ENCODE results near the gene GMDS.

The GMDS gene

DNA sequence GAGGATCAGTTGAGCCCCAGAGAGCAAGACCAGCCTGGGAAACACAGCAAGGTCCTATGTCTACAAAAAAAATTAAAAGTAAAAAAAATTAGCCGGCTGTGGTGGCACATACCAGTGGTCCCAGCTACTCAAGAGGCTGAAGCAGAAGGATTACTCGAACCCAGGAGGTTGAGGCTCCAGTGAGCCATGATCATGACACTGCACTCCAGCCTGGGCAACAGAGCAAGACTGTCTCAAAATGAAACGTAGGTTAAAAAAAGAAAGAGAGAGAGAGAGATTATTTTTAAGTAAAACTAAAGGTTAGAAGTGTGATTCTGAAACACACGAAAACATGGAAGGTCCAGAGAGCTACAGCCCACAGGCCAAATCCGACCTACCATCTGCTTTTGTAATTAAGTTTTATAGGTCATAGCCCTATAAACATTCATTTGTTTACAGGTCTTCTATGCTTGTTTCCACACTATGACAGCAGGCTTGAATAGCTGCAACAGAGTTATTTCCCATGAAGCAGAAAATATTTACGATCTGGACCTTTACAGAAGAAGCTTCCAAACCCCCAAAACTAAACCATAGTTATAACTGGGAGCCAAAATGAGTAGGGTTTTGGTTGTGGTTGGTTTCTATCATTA is 279.7 kb downstream of the GMDS start:
- CTCF ChIA-PET: interaction anchor here (0.9 kb wide), 1 partner anchor 138 kb away, joined by 3 read pairs; no protein-coding TSS in a partner anchor
- POLR2A ChIA-PET: no interaction called here

DNA sequence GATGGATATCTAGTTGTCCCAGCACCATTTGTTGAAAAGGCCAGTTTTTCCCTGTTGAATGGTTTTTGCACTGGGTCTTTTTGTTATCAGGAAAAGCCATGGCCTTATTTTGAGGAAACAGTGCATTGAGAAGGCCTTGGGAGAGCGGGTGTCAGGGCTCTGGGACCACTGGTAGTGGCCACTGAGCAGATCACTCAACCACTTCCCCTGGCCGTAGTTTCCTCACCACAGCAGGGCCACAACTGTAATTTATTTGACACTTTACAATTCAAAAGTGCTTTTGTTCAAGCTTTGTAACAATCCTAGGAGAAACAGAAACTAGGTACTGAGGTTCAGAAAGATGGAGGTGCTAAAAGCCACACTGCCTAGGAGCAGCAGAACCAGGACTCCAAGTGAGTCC is 281.8 kb downstream of the GMDS start:
- Histone ChIP-seq H3K27ac (ENCODE audit: insufficient read depth in 1 of 2, low read depth in 1 of 2, low read length in 2 of 2, poor library complexity in 1 of 2, severe bottlenecking in 2 of 2) (no peak overlapping the region), H3K36me3 (ENCODE audit: control insufficient read depth in 4 of 4, insufficient read depth in 4 of 4, low read length in 3 of 4) (peaks cover 0 to 3% (median 0%) of the 10 kb centered on the region in 4 experiments), H3K27me3 (replicated peaks in 2 of 5; ENCODE audit: control insufficient read depth in 4 of 5, insufficient read depth in 5 of 5, low read length in 4 of 5) (no peaks in the 10 kb centered on the region), H3K4me1 (ENCODE audit: control extremely low read depth in 1 of 4, control insufficient read depth in 4 of 4, insufficient read depth in 4 of 4, low read length in 3 of 4) (peaks cover 7 to 9% (median 7%) of the 10 kb centered on the region in 4 experiments), H3K9me3 (ENCODE audit: control extremely low read depth in 1 of 5, control insufficient read depth in 4 of 5, insufficient read depth in 2 of 5, low read depth in 1 of 5, low read length in 4 of 5) (no peaks in the 10 kb centered on the region), H3K4me3 (ENCODE audit: control insufficient read depth in 1 of 7, extremely low read depth in 1 of 7, insufficient read depth in 4 of 7, low read depth in 2 of 7, low read length in 6 of 7) (peak overlapping the region in 1 of 7 experiments; percentile 16)
- peak in 2 of 3 donors; percentile 25 to 55 for DNase-seq
- ChIA-PET POLR2A (no interaction called here), CTCF (no interaction called here)
- 38% methylated on average over 1 of the region's 2 CpGs for WGBS (ENCODE audit: insufficient coverage)

More for the DNA sequence above, 279.7 kb downstream of the GMDS start:
- Histone ChIP-seq H3K4me3 (ENCODE audit: control insufficient read depth in 1 of 7, extremely low read depth in 1 of 7, insufficient read depth in 4 of 7, low read depth in 2 of 7, low read length in 6 of 7) (no peak overlapping the region), H3K27me3 (replicated peaks in 2 of 5; ENCODE audit: control insufficient read depth in 4 of 5, insufficient read depth in 5 of 5, low read length in 4 of 5) (no peaks in the 10 kb centered on the region), H3K9me3 (ENCODE audit: control extremely low read depth in 1 of 5, control insufficient read depth in 4 of 5, insufficient read depth in 2 of 5, low read depth in 1 of 5, low read length in 4 of 5) (no peaks in the 10 kb centered on the region), H3K27ac (ENCODE audit: insufficient read depth in 1 of 2, low read depth in 1 of 2, low read length in 2 of 2, poor library complexity in 1 of 2, severe bottlenecking in 2 of 2) (no peak overlapping the region), H3K36me3 (ENCODE audit: control insufficient read depth in 4 of 4, insufficient read depth in 4 of 4, low read length in 3 of 4) (no peaks in the 10 kb centered on the region), H3K4me1 (ENCODE audit: control extremely low read depth in 1 of 4, control insufficient read depth in 4 of 4, insufficient read depth in 4 of 4, low read length in 3 of 4) (peaks cover 12 to 24% (median 18%) of the 10 kb centered on the region in 4 experiments)
- WGBS (ENCODE audit: insufficient coverage): 100% methylated on average over 2 of the region's 6 CpGs
- no peak for DNase-seq

DNA sequence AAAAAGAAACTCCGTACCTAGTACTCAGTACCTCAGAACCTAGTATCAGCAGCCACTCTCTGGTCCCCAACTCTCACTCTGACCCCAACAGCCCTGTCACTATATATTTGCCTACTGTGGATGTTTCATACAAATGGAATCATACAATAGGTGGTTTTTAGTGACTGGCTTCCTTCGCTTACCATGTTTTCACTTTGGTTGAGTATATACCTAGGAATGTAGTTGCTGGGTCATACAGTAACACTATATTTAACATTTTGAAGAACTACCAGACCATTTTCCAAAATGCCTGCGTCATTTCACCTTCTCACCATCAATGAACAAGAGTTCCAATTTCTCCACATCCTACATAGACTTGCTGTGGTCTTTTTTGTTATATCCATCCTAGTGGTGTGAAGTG is 283.2 kb downstream of the GMDS start:
- Histone ChIP-seq H3K27me3 (replicated peaks in 2 of 5; ENCODE audit: control insufficient read depth in 4 of 5, insufficient read depth in 5 of 5, low read length in 4 of 5) (no peaks in the 10 kb centered on the region), H3K4me1 (ENCODE audit: control extremely low read depth in 1 of 4, control insufficient read depth in 4 of 4, insufficient read depth in 4 of 4, low read length in 3 of 4) (peaks cover 9 to 15% (median 12%) of the 10 kb centered on the region in 4 experiments), H3K9me3 (ENCODE audit: control extremely low read depth in 1 of 5, control insufficient read depth in 4 of 5, insufficient read depth in 2 of 5, low read depth in 1 of 5, low read length in 4 of 5) (no peaks in the 10 kb centered on the region), H3K4me3 (ENCODE audit: control insufficient read depth in 1 of 7, extremely low read depth in 1 of 7, insufficient read depth in 4 of 7, low read depth in 2 of 7, low read length in 6 of 7) (no peak overlapping the region), H3K27ac (ENCODE audit: insufficient read depth in 1 of 2, low read depth in 1 of 2, low read length in 2 of 2, poor library complexity in 1 of 2, severe bottlenecking in 2 of 2) (no peak overlapping the region), H3K36me3 (ENCODE audit: control insufficient read depth in 4 of 4, insufficient read depth in 4 of 4, low read length in 3 of 4) (peaks cover 0 to 3% (median 0%) of the 10 kb centered on the region in 4 experiments)
- WGBS (ENCODE audit: insufficient coverage): no CpG with 5 or more reads among the region's 3 CpGs
- CTCF ChIA-PET: interaction anchor here (0.6 kb wide), 1 partner anchor 281 kb away, joined by 3 read pairs; no protein-coding TSS in a partner anchor
- no peak for DNase-seq
- POLR2A ChIA-PET: no interaction called here

DNA sequence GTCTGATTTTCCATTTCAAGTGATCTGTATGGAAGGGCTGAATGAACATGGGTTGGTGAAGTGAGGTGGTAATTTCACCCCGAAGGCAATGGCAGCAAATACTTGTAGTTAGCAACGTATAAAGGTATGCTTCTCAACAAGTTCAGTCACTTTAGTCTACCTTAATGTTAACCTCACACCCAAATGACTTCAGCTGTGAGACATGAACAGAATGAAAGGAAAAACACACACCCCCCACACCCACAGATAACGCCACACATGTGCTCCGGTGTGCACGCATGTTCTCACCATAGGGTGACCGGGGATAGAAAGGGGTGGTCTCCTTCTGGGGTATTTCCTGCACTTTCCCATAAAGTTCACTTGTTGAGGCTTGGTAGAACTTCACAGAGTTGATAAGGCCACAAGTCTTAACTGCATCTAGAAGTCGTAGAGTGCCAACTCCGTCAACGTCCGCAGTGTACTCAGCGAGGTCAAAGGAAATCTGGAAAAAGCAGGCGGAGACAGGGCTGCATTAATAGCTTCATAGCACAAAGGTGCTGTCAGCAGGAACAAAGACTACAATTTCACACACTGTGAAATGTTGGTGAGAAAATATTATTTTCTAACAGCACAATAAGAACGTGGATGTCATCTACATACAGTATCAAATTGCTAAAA is 284.8 kb downstream of the GMDS start:
- Histone ChIP-seq H3K4me3 (ENCODE audit: control insufficient read depth in 1 of 7, extremely low read depth in 1 of 7, insufficient read depth in 4 of 7, low read depth in 2 of 7, low read length in 6 of 7) (no peak overlapping the region), H3K27ac (ENCODE audit: insufficient read depth in 1 of 2, low read depth in 1 of 2, low read length in 2 of 2, poor library complexity in 1 of 2, severe bottlenecking in 2 of 2) (no peak overlapping the region), H3K36me3 (ENCODE audit: control insufficient read depth in 4 of 4, insufficient read depth in 4 of 4, low read length in 3 of 4) (peaks cover 0 to 3% (median 0%) of the 10 kb centered on the region in 4 experiments), H3K9me3 (ENCODE audit: control extremely low read depth in 1 of 5, control insufficient read depth in 4 of 5, insufficient read depth in 2 of 5, low read depth in 1 of 5, low read length in 4 of 5) (no peaks in the 10 kb centered on the region), H3K27me3 (replicated peaks in 2 of 5; ENCODE audit: control insufficient read depth in 4 of 5, insufficient read depth in 5 of 5, low read length in 4 of 5) (no peaks in the 10 kb centered on the region), H3K4me1 (ENCODE audit: control extremely low read depth in 1 of 4, control insufficient read depth in 4 of 4, insufficient read depth in 4 of 4, low read length in 3 of 4) (peaks cover 9 to 15% (median 12%) of the 10 kb centered on the region in 4 experiments)
- DNase-seq: no peak
- POLR2A ChIA-PET: no interaction called here
- WGBS (ENCODE audit: insufficient coverage): 95% methylated on average over 7 of the region's 13 CpGs
- CTCF ChIA-PET: no interaction called here

DNA sequence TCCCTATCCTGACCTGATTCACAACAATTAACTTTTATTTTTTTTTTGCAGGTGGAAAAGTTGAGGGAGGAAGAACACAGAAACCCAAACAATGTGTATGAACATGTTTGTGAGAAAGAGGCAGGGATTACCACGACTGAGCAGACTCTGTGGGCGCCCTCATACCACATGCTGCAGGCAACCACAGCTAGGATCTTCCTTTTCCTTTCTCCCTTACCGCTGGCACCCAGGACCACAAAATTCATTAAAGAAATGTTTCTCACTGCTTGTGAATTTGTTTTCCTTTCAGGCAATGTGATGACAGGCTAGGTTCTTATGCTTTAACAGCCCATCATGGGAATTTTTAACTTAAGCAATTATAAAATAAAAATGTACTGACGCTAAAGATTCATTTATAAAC is 287.1 kb downstream of the GMDS start:
- H3K27me3 ChIP-seq (replicated peaks in 2 of 5; ENCODE audit: control insufficient read depth in 4 of 5, insufficient read depth in 5 of 5, low read length in 4 of 5): no peaks in the 10 kb centered on the region
- H3K36me3 ChIP-seq (ENCODE audit: control insufficient read depth in 4 of 4, insufficient read depth in 4 of 4, low read length in 3 of 4): peaks cover 0 to 3% (median 0%) of the 10 kb centered on the region in 4 experiments
- ChIA-PET POLR2A (no interaction called here), CTCF (no interaction called here)
- peak in 2 of 3 donors; percentile 35 to 57 for DNase-seq
- no peak overlapping the region for H3K4me3 ChIP-seq (ENCODE audit: control insufficient read depth in 1 of 7, extremely low read depth in 1 of 7, insufficient read depth in 4 of 7, low read depth in 2 of 7, low read length in 6 of 7)
- no peak overlapping the region for H3K27ac ChIP-seq (ENCODE audit: insufficient read depth in 1 of 2, low read depth in 1 of 2, low read length in 2 of 2, poor library complexity in 1 of 2, severe bottlenecking in 2 of 2)
- WGBS (ENCODE audit: insufficient coverage): no CpG with 5 or more reads among the region's 4 CpGs
- H3K9me3 ChIP-seq (ENCODE audit: control extremely low read depth in 1 of 5, control insufficient read depth in 4 of 5, insufficient read depth in 2 of 5, low read depth in 1 of 5, low read length in 4 of 5): no peaks in the 10 kb centered on the region
- peaks cover 3 to 6% (median 5%) of the 10 kb centered on the region in 4 experiments for H3K4me1 ChIP-seq (ENCODE audit: control extremely low read depth in 1 of 4, control insufficient read depth in 4 of 4, insufficient read depth in 4 of 4, low read length in 3 of 4)

DNA sequence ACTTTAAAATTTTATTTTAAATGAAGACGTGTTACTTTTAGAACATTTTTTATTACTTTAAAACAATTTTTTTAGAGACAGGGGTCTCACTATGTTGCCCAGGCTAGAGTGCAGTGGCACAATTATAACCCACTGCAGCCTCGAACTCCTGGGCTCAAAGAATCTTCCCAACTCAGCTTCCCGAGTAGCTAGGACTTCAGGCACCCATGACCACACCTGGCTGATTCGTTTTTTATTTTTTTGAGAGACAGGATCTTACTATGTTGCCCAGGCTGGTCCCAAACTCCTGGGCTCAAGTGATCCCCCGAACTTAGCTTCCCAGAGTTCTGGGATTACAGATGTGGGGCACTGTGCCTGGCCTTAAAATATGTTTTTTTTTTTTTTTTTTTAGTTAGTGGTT is 287.7 kb downstream of the GMDS start:
- no peak overlapping the region for H3K4me3 ChIP-seq (ENCODE audit: control insufficient read depth in 1 of 7, extremely low read depth in 1 of 7, insufficient read depth in 4 of 7, low read depth in 2 of 7, low read length in 6 of 7)
- ChIA-PET POLR2A (no interaction called here), CTCF (no interaction called here)
- no peaks in the 10 kb centered on the region for H3K9me3 ChIP-seq (ENCODE audit: control extremely low read depth in 1 of 5, control insufficient read depth in 4 of 5, insufficient read depth in 2 of 5, low read depth in 1 of 5, low read length in 4 of 5)
- no peaks in the 10 kb centered on the region for H3K27me3 ChIP-seq (replicated peaks in 2 of 5; ENCODE audit: control insufficient read depth in 4 of 5, insufficient read depth in 5 of 5, low read length in 4 of 5)
- peaks cover 3 to 6% (median 5%) of the 10 kb centered on the region in 4 experiments for H3K4me1 ChIP-seq (ENCODE audit: control extremely low read depth in 1 of 4, control insufficient read depth in 4 of 4, insufficient read depth in 4 of 4, low read length in 3 of 4)
- WGBS (ENCODE audit: insufficient coverage): 90% methylated on average over 1 of the region's 5 CpGs
- no peak for DNase-seq
- peaks cover 0 to 3% (median 0%) of the 10 kb centered on the region in 4 experiments for H3K36me3 ChIP-seq (ENCODE audit: control insufficient read depth in 4 of 4, insufficient read depth in 4 of 4, low read length in 3 of 4)
- no peak overlapping the region for H3K27ac ChIP-seq (ENCODE audit: insufficient read depth in 1 of 2, low read depth in 1 of 2, low read length in 2 of 2, poor library complexity in 1 of 2, severe bottlenecking in 2 of 2)

DNA sequence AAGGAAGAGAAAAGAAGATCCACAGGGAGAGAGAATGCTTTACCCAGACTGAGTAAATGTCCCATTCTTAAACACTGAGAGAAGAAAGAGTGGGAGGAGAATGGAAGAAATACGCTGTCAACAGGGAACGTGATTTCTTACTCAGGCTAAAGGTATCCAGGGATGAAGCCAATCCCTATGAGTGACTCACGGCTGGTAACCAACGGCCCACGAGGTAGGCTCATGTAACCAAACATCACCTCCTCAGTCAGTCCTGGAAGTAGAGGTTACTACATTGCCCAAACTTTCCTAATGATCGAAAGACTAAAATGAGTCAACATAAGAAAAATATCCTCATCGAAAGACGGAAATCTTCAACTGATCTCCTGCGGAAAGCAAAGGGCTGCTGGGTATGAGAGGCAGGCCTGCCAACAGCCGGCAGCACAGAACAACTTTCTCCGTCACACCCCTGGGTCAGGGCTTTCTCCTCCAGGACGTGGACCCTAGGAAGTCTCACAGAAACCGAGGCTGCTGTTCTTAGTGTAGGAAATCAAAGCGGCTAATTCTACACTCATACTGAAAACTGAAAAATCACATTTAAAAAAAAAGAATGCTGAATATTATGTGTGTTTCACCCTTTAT is 292.6 kb downstream of the GMDS start:
- Histone ChIP-seq H3K4me3 (ENCODE audit: control insufficient read depth in 1 of 7, extremely low read depth in 1 of 7, insufficient read depth in 4 of 7, low read depth in 2 of 7, low read length in 6 of 7) (no peak overlapping the region), H3K9me3 (ENCODE audit: control extremely low read depth in 1 of 5, control insufficient read depth in 4 of 5, insufficient read depth in 2 of 5, low read depth in 1 of 5, low read length in 4 of 5) (no peaks in the 10 kb centered on the region), H3K27me3 (replicated peaks in 2 of 5; ENCODE audit: control insufficient read depth in 4 of 5, insufficient read depth in 5 of 5, low read length in 4 of 5) (no peaks in the 10 kb centered on the region), H3K4me1 (ENCODE audit: control extremely low read depth in 1 of 4, control insufficient read depth in 4 of 4, insufficient read depth in 4 of 4, low read length in 3 of 4) (no peaks in the 10 kb centered on the region), H3K36me3 (ENCODE audit: control insufficient read depth in 4 of 4, insufficient read depth in 4 of 4, low read length in 3 of 4) (peaks cover 0 to 2% (median 0%) of the 10 kb centered on the region in 4 experiments), H3K27ac (ENCODE audit: insufficient read depth in 1 of 2, low read depth in 1 of 2, low read length in 2 of 2, poor library complexity in 1 of 2, severe bottlenecking in 2 of 2) (no peak overlapping the region)
- POLR2A ChIA-PET: no interaction called here
- WGBS (ENCODE audit: insufficient coverage): 94% methylated on average over 6 of the region's 14 CpGs
- CTCF ChIA-PET: no interaction called here
- no peak for DNase-seq

Measured in common myeloid progenitor, CD34-positive (primary cell).